Endothelial cell of umbilical vein (primary cell): Measurements from ENCODE around the gene SMCO4. TPM values are rescaled to one million over a fixed set of nuclear protein-coding genes. Genes with fewer than 3 reads are reported as not detected.

Source experiments
- BruUV-seq: library from RNA; stranded (reverse); fragments of 400-500 nt; replicated peaks from 2 replicates; lab custom pipeline; 2021; lab: Mats Ljungman, UMichigan
- CTCF ChIA-PET: fragments of 300-600, 350-600 bp; sonication (Branson Sonifier 250); formaldehyde crosslinking; loops from one replicate; lab custom pipeline; 2021; ENCODE audit warnings: antibody characterized with exemption, inconsistent platforms; lab: Charles Lee
- POLR2A ChIA-PET: fragments of 300-600, 350-600 bp; sonication (Branson Sonifier 250); formaldehyde crosslinking; loops from one replicate; lab custom pipeline; 2021; ENCODE audit warnings: antibody characterized with exemption, inconsistent platforms; lab: Charles Lee
- DNase-seq: peaks from one replicate; pipeline ENCODE4 v3.0.0-alpha.2; 2011; ENCODE audit warnings: low read depth, low spot score
- FAIRE-seq: peaks from 2 replicates; lab custom pipeline; 2011; peaks lifted over from hg19 to GRCh38; lab: Jason Lieb, UNC
- H2AFZ ChIP-seq: 2 replicates; pipeline ENCODE4 v1.6.0; 2012; ENCODE audit warnings: low read depth, low read length, control low read depth, inconsistent platforms
- H3K27ac ChIP-seq: 2 replicates; pipeline ENCODE4 v1.5.1; 2011; ENCODE audit warnings: low read depth, mild to moderate bottlenecking, control low read depth, low read length, moderate library complexity; ENCODE audit not compliant: insufficient read depth
- H3K27me3 ChIP-seq, 2 experiments: 2 replicates each; pipeline versions ENCODE4 v1.6.0 to v1.6.1; 2011; ENCODE audit warnings: low read length in 2 of 2, mixed read lengths in 1 of 2; ENCODE audit not compliant: control insufficient read depth in 2 of 2, insufficient read depth in 2 of 2
- H3K36me3 ChIP-seq, 2 experiments: 2 replicates in 1 of 2; 3 replicates in 1 of 2; pipeline ENCODE4 v1.5.1; 2011; ENCODE audit warnings: low read length in 2 of 2, mild to moderate bottlenecking in 1 of 2, moderate library complexity in 1 of 2; ENCODE audit not compliant: control insufficient read depth in 2 of 2, insufficient read depth in 2 of 2; ENCODE audit errors: extremely low read depth in 1 of 2
- H3K4me1 ChIP-seq: 3 replicates; pipeline ENCODE4 v1.5.1; 2011; ENCODE audit warnings: mild to moderate bottlenecking, low read length; ENCODE audit not compliant: control insufficient read depth, insufficient read depth; ENCODE audit errors: extremely low read depth
- H3K4me2 ChIP-seq: 2 replicates; pipeline ENCODE4 v1.6.1; 2011; ENCODE audit warnings: low read length, control low read depth, mixed read lengths; ENCODE audit not compliant: insufficient read depth
- H3K4me3 ChIP-seq, 3 experiments: fragments of 200-600 bp in 1 of 3; sonication (generic), shearing (Covaris generic) in 1 of 3; replicated peaks in 1 of 3; 2 replicates each; pipeline ENCODE4 v1.5.1; 2011 to 2016; ENCODE audit warnings: control low read depth in 3 of 3, low read length in 3 of 3, mild to moderate bottlenecking in 2 of 3, inconsistent platforms in 1 of 3, low read depth in 1 of 3, moderate library complexity in 1 of 3; ENCODE audit not compliant: insufficient read depth in 1 of 3
- H3K79me2 ChIP-seq: 2 replicates; pipeline ENCODE4 v1.6.0; 2012; ENCODE audit warnings: low read length, inconsistent platforms; ENCODE audit not compliant: control insufficient read depth, insufficient read depth
- H3K9ac ChIP-seq: replicated peaks from 2 replicates; pipeline ENCODE3; 2011; ENCODE audit warnings: low read length, control low read depth; ENCODE audit not compliant: insufficient read depth; ENCODE audit errors: extremely low read depth
- H3K9me1 ChIP-seq: replicated peaks from 3 replicates; pipeline ENCODE4 v1.6.0; 2011; ENCODE audit warnings: mild to moderate bottlenecking, low read length; ENCODE audit not compliant: control insufficient read depth, insufficient read depth; ENCODE audit errors: extremely low read depth
- H3K9me3 ChIP-seq: replicated peaks from 2 replicates; pipeline ENCODE4 v1.5.1; 2012; ENCODE audit warnings: low read length, inconsistent platforms; ENCODE audit not compliant: control insufficient read depth, insufficient read depth
- H4K20me1 ChIP-seq: replicated peaks from 2 replicates; pipeline ENCODE3; 2011; ENCODE audit warnings: mild to moderate bottlenecking, low read length; ENCODE audit not compliant: control insufficient read depth, insufficient read depth; ENCODE audit errors: extremely low read depth
- EZH2 ChIP-seq: IDR thresholded peaks from 2 replicates; pipeline ENCODE4 v1.6.1; 2012; ENCODE audit warnings: borderline replicate concordance, low read depth, mild to moderate bottlenecking, moderate library complexity, low read length, inconsistent platforms; ENCODE audit not compliant: severe bottlenecking
- FOS ChIP-seq: IDR thresholded peaks from 2 replicates; pipeline ENCODE4 v1.6.1; 2011; ENCODE audit warnings: mild to moderate bottlenecking, low read length, moderate library complexity, borderline replicate concordance; ENCODE audit not compliant: insufficient read depth
- GATA2 ChIP-seq: IDR thresholded peaks from 2 replicates; pipeline ENCODE4 v1.7.0; 2011; ENCODE audit warnings: low read depth, mild to moderate bottlenecking, moderate library complexity, mixed read lengths, low read length; ENCODE audit not compliant: insufficient read length, insufficient read depth
- JUN ChIP-seq: IDR thresholded peaks from 2 replicates; pipeline ENCODE4 v1.6.1; 2011; ENCODE audit warnings: borderline replicate concordance, low read depth; ENCODE audit not compliant: insufficient read length, insufficient read depth
- MYC ChIP-seq: IDR thresholded peaks from one replicate; pipeline ENCODE4 v1.6.1; 2011; ENCODE audit warnings: mild to moderate bottlenecking, low read depth, low read length
- POLR2A ChIP-seq: IDR thresholded peaks from 2 replicates; pipeline ENCODE4 v1.6.1; 2012; ENCODE audit warnings: low read depth, mild to moderate bottlenecking, control low read depth, low read length
- POLR2AphosphoS5 ChIP-seq: IDR thresholded peaks from 2 replicates; pipeline ENCODE4 v1.6.1; 2012; ENCODE audit warnings: low read depth, mild to moderate bottlenecking, control low read depth, low read length, moderate library complexity; ENCODE audit not compliant: insufficient read depth
- dilution Hi-C: fragments of 300-500 bp; cut with MboI; formaldehyde crosslinking; loops from one replicate; pipeline ENCODE4 v1.15.0; 2019; ENCODE audit warnings: low sequenced_read_pairs; ENCODE audit not compliant: extremely low pct_ligation_motif_present
- intact Hi-C: fragments of 100-400 bp; cut with micrococcal nuclease; formaldehyde crosslinking; loops from one replicate; pipeline ENCODE4 v1.10.0; 2022
- polyA plus RNA-seq, 4 experiments: library from polyadenylated mRNA; depleted of rRNA in 3 of 4; stranded (reverse) in 3 of 4; unstranded in 1 of 4; fragments of >200 nt; gene quantifications; 2 replicates each; pipeline versions ENCODE4 v1.2.1 to v1.2.3, GENCODE V29; 2011 to 2012; ENCODE audit warnings: missing spikeins in 1 of 4
- total RNA-seq: library from RNA; stranded (reverse); gene quantifications from 2 replicates; pipeline ENCODE4 v1.2.3, GENCODE V29; 2021
- TF ChIP-seq, protein P1 (sequence below): IDR thresholded peaks from 2 replicates; pipeline ENCODE4 v1.6.1; 2011; ENCODE audit not compliant: insufficient read depth, insufficient read length
- TF ChIP-seq, protein P2 (sequence below), 2 donors: IDR thresholded peaks; 1 replicate in 1 of 2; 2 replicates in 1 of 2; pipeline ENCODE4 v1.5.1; 2011; ENCODE audit warnings: low read length in 2 of 2, mild to moderate bottlenecking in 2 of 2, moderate library complexity in 2 of 2, control low read depth in 1 of 2, inconsistent platforms in 1 of 2, low read depth in 1 of 2; ENCODE audit not compliant: insufficient read depth in 1 of 2; ENCODE audit errors: extremely low read depth in 1 of 2

The SMCO4 gene
- total and polyA plus RNA-seq, 2 donors (not counting 3 experiments of a cell fraction or from before 2014, with no cell fraction given), result 14.0 to 21.3 TPM

DNA sequence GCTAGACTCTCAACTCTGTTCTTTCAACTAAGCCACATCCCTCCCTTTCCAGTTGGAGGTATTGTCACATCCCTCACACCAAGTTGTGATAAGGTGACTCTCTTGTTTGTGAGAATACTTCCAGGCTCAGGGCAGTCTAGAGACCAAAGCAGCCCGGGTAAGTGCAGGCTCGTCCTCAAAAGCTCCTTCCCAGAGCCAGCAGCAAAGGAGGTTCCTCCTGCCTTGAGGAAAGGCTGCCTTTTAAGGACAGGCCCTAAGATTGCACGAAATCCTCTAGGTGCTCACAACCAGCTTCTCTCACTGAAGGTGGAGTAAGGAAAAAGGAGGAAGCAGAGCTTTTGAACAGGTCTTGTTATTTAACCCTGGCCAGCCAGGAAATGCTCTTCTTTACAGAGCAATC lies 53.4 kb downstream of the SMCO4 start:
- BruUV-seq, result no TSS peak
- POLR2A ChIA-PET, result no interaction called here

More for the DNA sequence above, 53.4 kb downstream of the SMCO4 start:
- no peaks in the 10 kb centered on the region for H3K9me3 ChIP-seq
- H4K20me1 ChIP-seq, result no peaks in the 10 kb centered on the region
- H2AFZ ChIP-seq, result no peak overlapping the region
- no peak overlapping the region for H3K4me3 ChIP-seq
- intact Hi-C loops (no loop called here), dilution Hi-C loops (no loop called here)
- no peaks in the 10 kb centered on the region for H3K4me1 ChIP-seq
- no peak overlapping the region for H3K4me2 ChIP-seq
- H3K27ac ChIP-seq, result no peak overlapping the region
- H3K27me3 ChIP-seq, result no peaks in the 10 kb centered on the region
- FAIRE-seq (no peak), DNase-seq (no peak)
- no peak overlapping the region for H3K9ac ChIP-seq
- TF ChIP-seq, protein P1, sequence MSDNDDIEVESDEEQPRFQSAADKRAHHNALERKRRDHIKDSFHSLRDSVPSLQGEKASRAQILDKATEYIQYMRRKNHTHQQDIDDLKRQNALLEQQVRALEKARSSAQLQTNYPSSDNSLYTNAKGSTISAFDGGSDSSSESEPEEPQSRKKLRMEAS, result no peak
- TF ChIP-seq FOS, result no peak
- no peak for TF ChIP-seq JUN
- TF ChIP-seq GATA2, result no peak
- no peak for TF ChIP-seq POLR2AphosphoS5
- no peak for TF ChIP-seq MYC
- no peak for TF ChIP-seq POLR2A
- TF ChIP-seq, protein P2, sequence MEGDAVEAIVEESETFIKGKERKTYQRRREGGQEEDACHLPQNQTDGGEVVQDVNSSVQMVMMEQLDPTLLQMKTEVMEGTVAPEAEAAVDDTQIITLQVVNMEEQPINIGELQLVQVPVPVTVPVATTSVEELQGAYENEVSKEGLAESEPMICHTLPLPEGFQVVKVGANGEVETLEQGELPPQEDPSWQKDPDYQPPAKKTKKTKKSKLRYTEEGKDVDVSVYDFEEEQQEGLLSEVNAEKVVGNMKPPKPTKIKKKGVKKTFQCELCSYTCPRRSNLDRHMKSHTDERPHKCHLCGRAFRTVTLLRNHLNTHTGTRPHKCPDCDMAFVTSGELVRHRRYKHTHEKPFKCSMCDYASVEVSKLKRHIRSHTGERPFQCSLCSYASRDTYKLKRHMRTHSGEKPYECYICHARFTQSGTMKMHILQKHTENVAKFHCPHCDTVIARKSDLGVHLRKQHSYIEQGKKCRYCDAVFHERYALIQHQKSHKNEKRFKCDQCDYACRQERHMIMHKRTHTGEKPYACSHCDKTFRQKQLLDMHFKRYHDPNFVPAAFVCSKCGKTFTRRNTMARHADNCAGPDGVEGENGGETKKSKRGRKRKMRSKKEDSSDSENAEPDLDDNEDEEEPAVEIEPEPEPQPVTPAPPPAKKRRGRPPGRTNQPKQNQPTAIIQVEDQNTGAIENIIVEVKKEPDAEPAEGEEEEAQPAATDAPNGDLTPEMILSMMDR (IDR thresholded peaks at IDR 0.05; ENCODE audit: extremely low read depth in 1 of 2, insufficient read depth in 1 of 2, low read depth in 1 of 2, low read length in 2 of 2), result no peak
- no peak for TF ChIP-seq EZH2
- H3K9me1 ChIP-seq, result no peaks in the 10 kb centered on the region
- H3K36me3 ChIP-seq, result no peaks in the 10 kb centered on the region
- H3K79me2 ChIP-seq, result no peaks in the 10 kb centered on the region
- CTCF ChIA-PET, result interaction anchor here (1.0 kb wide), 1 partner anchor 11 kb away, joined by 3 read pairs; no protein-coding TSS in a partner anchor
